CD14-positive monocyte (primary cell): ENCODE measurements around the gene CFAP91. TPM values are rescaled to one million over a fixed set of nuclear protein-coding genes. Genes with fewer than 3 reads are reported as not detected.

Experiments used
- DNase-seq, 3 donors: peaks; one replicate each; pipeline ENCODE4 v3.0.0-alpha.2; 2011 to 2022
- H2AFZ ChIP-seq: 2 replicates; pipeline ENCODE4 v1.6.0; 2012; ENCODE audit warnings: mild to moderate bottlenecking, low read depth, low read length, inconsistent platforms; ENCODE audit not compliant: insufficient read depth, poor library complexity, severe bottlenecking
- H3K27ac ChIP-seq, 2 donors: 1 replicate in 1 of 2; 2 replicates in 1 of 2; pipeline ENCODE4 v1.5.1; 2012 to 2013; ENCODE audit warnings: low read length in 2 of 2, control low read depth in 1 of 2, inconsistent platforms in 1 of 2, low read depth in 1 of 2, mild to moderate bottlenecking in 1 of 2
- H3K27me3 ChIP-seq, 2 donors: one replicate each; pipeline versions ENCODE4 v1.6.0 to v1.6.1; 2011 to 2013; ENCODE audit warnings: low read length in 2 of 2; ENCODE audit not compliant: control insufficient read depth in 2 of 2, insufficient read depth in 2 of 2
- H3K36me3 ChIP-seq, 2 donors: replicated peaks in 1 of 2; 1 replicate in 1 of 2; 2 replicates in 1 of 2; pipeline versions ENCODE4 v1.5.1 to v1.6.1; 2012 to 2013; ENCODE audit warnings: low read length in 2 of 2, control low read depth in 1 of 2, inconsistent platforms in 1 of 2, mild to moderate bottlenecking in 1 of 2; ENCODE audit not compliant: insufficient read depth in 2 of 2, control insufficient read depth in 1 of 2
- H3K4me1 ChIP-seq, 2 donors: 1 replicate in 1 of 2; 2 replicates in 1 of 2; pipeline versions ENCODE4 v1.5.1 to v1.6.1; 2012 to 2013; ENCODE audit warnings: low read length in 2 of 2, control low read depth in 1 of 2, inconsistent platforms in 1 of 2, mild to moderate bottlenecking in 1 of 2, moderate library complexity in 1 of 2; ENCODE audit not compliant: insufficient read depth in 2 of 2, control insufficient read depth in 1 of 2
- H3K4me2 ChIP-seq: replicated peaks from 2 replicates; pipeline ENCODE3; 2012; ENCODE audit warnings: low read length, moderate library complexity, mild to moderate bottlenecking; ENCODE audit not compliant: poor library complexity, severe bottlenecking; ENCODE audit errors: extremely low read depth
- H3K4me3 ChIP-seq, 3 experiments: fragments of 200-600 bp in 1 of 3; sonication (generic) in 1 of 3; replicated peaks in 1 of 3; 1 replicate in 2 of 3; 2 replicates in 1 of 3; pipeline ENCODE4 v1.5.1; 2011 to 2013; ENCODE audit warnings: low read length in 3 of 3, mild to moderate bottlenecking in 3 of 3, control low read depth in 2 of 3, low read depth in 2 of 3, inconsistent platforms in 1 of 3, moderate library complexity in 1 of 3
- H3K79me2 ChIP-seq: 2 replicates; pipeline ENCODE4 v1.6.0; 2012; ENCODE audit warnings: mild to moderate bottlenecking, control low read depth, inconsistent platforms, low read length, moderate library complexity; ENCODE audit not compliant: insufficient read depth
- H3K9ac ChIP-seq: 2 replicates; pipeline ENCODE4 v1.6.0; 2017; ENCODE audit warnings: low read length, mild to moderate bottlenecking; ENCODE audit not compliant: insufficient read depth, poor library complexity, severe bottlenecking
- H3K9me3 ChIP-seq, 2 donors: replicated peaks in 1 of 2; 1 replicate in 1 of 2; 2 replicates in 1 of 2; pipeline versions ENCODE4 v1.5.1 to v1.6.1; 2012 to 2013; ENCODE audit warnings: low read length in 2 of 2, control low read depth in 1 of 2; ENCODE audit not compliant: control insufficient read depth in 1 of 2, insufficient read depth in 1 of 2
- H4K20me1 ChIP-seq: 2 replicates; pipeline ENCODE4 v1.6.0; 2012; ENCODE audit warnings: mild to moderate bottlenecking, low read length, control low read depth, moderate library complexity; ENCODE audit not compliant: insufficient read depth
- H3K27ac Mint-ChIP-seq, 7 donors: one replicate each; pipeline ENCODE4 v1.8.0; 2020; ENCODE audit warnings: mild to moderate bottlenecking in 7 of 7, mixed read lengths in 7 of 7, moderate library complexity in 6 of 7, inconsistent platforms in 2 of 7
- H3K27me3 Mint-ChIP-seq, 3 donors: one replicate each; pipeline ENCODE4 v1.8.0; 2021 to 2022; ENCODE audit warnings: low read depth in 3 of 3, mild to moderate bottlenecking in 3 of 3, mixed read lengths in 3 of 3, moderate library complexity in 3 of 3, inconsistent platforms in 1 of 3
- H3K36me3 Mint-ChIP-seq, 2 donors: one replicate each; pipeline ENCODE4 v1.8.0; 2020; ENCODE audit warnings: mixed read lengths in 2 of 2, inconsistent platforms in 1 of 2, mild to moderate bottlenecking in 1 of 2
- H3K4me1 Mint-ChIP-seq: one replicate; pipeline ENCODE4 v1.8.0; 2020; ENCODE audit warnings: mild to moderate bottlenecking, mixed read lengths
- H3K4me3 Mint-ChIP-seq, 2 donors: one replicate each; pipeline ENCODE4 v1.8.0; 2020; ENCODE audit warnings: mild to moderate bottlenecking in 2 of 2, mixed read lengths in 2 of 2, moderate library complexity in 1 of 2
- H3K9me3 Mint-ChIP-seq, 7 donors: one replicate each; pipeline ENCODE4 v1.8.0; 2020 to 2022; ENCODE audit warnings: mixed read lengths in 7 of 7, mild to moderate bottlenecking in 6 of 7, moderate library complexity in 6 of 7, inconsistent platforms in 2 of 7
- WGBS: methylation state at CpG from one replicate; pipeline ENCODE4 v1.1.5; 2013; ENCODE audit warnings: missing lambda C conversion rate; ENCODE audit not compliant: insufficient coverage; 5-methylcytosine and 5-hydroxymethylcytosine counted together
- intact Hi-C, 2 donors: fragments of 100-400 bp; cut with micrococcal nuclease; formaldehyde crosslinking; loops; one replicate each; pipeline versions ENCODE4 v1.15.0 to v1.15.1; 2023
- polyA plus RNA-seq, 3 donors: library from polyadenylated mRNA; depleted of rRNA in 1 of 3; unstranded in 2 of 3; stranded (reverse) in 1 of 3; fragments of 300-500 nt in 2 of 3; fragments of >200 nt in 1 of 3; fragmentation: Illumina TruSeq in 2 of 3; gene quantifications; 1 replicate in 2 of 3; 2 replicates in 1 of 3; pipeline ENCODE4 v1.2.3, GENCODE V29; 2012 to 2021
- TF ChIP-seq, protein P1 (sequence below): fragments of 200-600 bp; IDR thresholded peaks from one replicate; pipeline ENCODE4 v1.8.0; 2022; ENCODE audit warnings: antibody characterized with exemption, mild to moderate bottlenecking

Gene CFAP91
- polyA plus RNA-seq, 3 donors: 0.14 TPM; not detected in 2

DNA sequence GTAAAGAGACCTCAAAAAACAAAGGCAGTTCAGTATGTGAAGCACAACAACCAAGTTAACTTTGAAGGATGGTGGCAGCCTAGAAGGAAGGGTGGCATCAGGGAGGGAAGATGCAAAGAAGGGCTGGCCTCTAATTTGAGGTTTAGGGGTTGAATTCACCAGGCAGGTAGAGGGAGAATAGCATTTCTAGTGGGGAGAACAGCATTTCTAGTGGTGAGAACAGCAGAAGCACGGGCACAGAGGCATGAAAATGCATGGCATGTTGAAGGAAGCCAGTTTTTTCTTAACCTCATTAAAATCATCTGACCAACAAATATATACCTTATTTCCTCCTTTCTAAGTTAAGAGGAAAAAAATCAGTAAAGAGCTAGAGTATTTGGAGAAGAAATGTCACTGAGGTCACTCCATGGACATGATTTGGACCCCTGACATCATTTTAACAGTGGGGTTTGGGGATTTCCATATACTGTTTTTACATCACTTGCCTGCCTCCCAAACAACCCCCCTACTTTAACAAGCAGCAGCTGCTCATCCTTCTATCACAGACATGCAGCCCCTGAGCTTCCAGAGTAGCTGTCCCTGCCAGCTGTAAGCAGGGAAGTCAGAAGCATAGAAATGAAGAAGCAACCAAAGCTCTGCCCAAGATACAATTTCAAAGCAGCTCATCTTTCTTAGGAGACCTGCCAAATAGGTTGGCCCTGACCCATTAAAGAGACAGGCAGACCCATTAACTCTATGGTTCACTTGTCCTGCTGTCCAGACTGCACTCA lies 40.0 kb upstream of the CFAP91 start:
- H3K27ac ChIP-seq: no peak overlapping the region
- H3K4me3 ChIP-seq: no peak overlapping the region
- intact Hi-C loops: no loop called here
- Mint-ChIP-seq H3K36me3 (peaks cover 13 to 18% of the 10 kb centered on the region in 2 donors), H3K27me3 (peaks cover 0 to 4% (median 0%) of the 10 kb centered on the region in 3 donors), H3K27ac (peak overlapping the region in 1 of 7 donors; percentile 30), H3K4me1 (peaks cover 27% of the 10 kb centered on the region), H3K9me3 (no peaks in the 10 kb centered on the region), H3K4me3 (no peak overlapping the region)
- no peaks in the 10 kb centered on the region for H3K79me2 ChIP-seq
- no peaks in the 10 kb centered on the region for H4K20me1 ChIP-seq
- WGBS: no CpG with 5 or more reads among the region's 1 CpG
- TF ChIP-seq, protein P1, sequence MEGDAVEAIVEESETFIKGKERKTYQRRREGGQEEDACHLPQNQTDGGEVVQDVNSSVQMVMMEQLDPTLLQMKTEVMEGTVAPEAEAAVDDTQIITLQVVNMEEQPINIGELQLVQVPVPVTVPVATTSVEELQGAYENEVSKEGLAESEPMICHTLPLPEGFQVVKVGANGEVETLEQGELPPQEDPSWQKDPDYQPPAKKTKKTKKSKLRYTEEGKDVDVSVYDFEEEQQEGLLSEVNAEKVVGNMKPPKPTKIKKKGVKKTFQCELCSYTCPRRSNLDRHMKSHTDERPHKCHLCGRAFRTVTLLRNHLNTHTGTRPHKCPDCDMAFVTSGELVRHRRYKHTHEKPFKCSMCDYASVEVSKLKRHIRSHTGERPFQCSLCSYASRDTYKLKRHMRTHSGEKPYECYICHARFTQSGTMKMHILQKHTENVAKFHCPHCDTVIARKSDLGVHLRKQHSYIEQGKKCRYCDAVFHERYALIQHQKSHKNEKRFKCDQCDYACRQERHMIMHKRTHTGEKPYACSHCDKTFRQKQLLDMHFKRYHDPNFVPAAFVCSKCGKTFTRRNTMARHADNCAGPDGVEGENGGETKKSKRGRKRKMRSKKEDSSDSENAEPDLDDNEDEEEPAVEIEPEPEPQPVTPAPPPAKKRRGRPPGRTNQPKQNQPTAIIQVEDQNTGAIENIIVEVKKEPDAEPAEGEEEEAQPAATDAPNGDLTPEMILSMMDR: no peak
- no peak for DNase-seq
- peaks cover 15 to 24% of the 10 kb centered on the region in 2 donors for H3K4me1 ChIP-seq
- H3K36me3 ChIP-seq: peaks cover 6 to 13% of the 10 kb centered on the region in 2 donors
- no peak overlapping the region for H3K9ac ChIP-seq
- no peaks in the 10 kb centered on the region for H3K27me3 ChIP-seq
- no peaks in the 10 kb centered on the region for H3K9me3 ChIP-seq
- H3K4me2 ChIP-seq: no peak overlapping the region
- no peak overlapping the region for H2AFZ ChIP-seq

DNA sequence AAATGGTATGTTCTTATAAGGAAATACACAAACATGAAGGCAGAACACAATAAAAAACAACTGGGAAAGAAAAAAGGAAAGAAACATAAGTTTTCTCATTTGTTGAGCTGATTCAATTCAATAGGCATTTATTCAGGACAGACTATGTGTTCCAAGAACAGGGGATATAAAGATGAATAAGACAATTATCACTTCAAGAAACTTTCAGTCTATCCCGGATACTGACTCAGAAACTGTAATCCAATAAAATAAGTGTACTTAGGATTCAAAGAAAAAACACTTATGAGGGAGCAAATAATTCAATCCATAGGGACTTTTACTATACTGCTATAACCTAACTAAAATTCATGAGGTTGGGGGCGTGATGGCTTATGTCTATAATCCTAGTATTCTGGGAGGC lies 38.9 kb upstream of the CFAP91 start:
- no peak overlapping the region for H3K4me2 ChIP-seq
- DNase-seq: no peak
- H3K4me1 Mint-ChIP-seq: peaks cover 18% of the 10 kb centered on the region

More for the DNA sequence above, 38.9 kb upstream of the CFAP91 start:
- Histone ChIP-seq H3K79me2 (no peaks in the 10 kb centered on the region), H3K36me3 (peaks cover 14 to 24% of the 10 kb centered on the region in 2 donors), H2AFZ (no peak overlapping the region), H3K27me3 (no peaks in the 10 kb centered on the region), H3K4me3 (no peak overlapping the region), H3K27ac (no peak overlapping the region), H3K9me3 (no peaks in the 10 kb centered on the region), H3K9ac (no peak overlapping the region), H3K4me1 (peaks cover 9 to 19% of the 10 kb centered on the region in 2 donors), H4K20me1 (no peaks in the 10 kb centered on the region)
- Mint-ChIP-seq H3K36me3 (peaks cover 16 to 27% of the 10 kb centered on the region in 2 donors), H3K27ac (peak overlapping the region in 1 of 7 donors; percentile 68), H3K27me3 (peaks cover 0 to 4% (median 0%) of the 10 kb centered on the region in 3 donors), H3K9me3 (no peaks in the 10 kb centered on the region), H3K4me3 (no peak overlapping the region)
- TF ChIP-seq, protein P1: no peak
- no CpG with 5 or more reads among the region's 2 CpGs for WGBS
- intact Hi-C loops: no loop called here
